Panc1 (cell line): ENCODE data around the gene CLEC4M.

Source experiments
- POLR2AphosphoS5 ChIP-seq: IDR thresholded peaks from 2 replicates; pipeline ENCODE4 v1.6.1; 2012; ENCODE audit warnings: mild to moderate bottlenecking, low read depth, low read length, moderate library complexity
- SIN3A ChIP-seq: IDR thresholded peaks from 2 replicates; pipeline ENCODE4 v1.6.1; 2012; ENCODE audit warnings: low read depth, mild to moderate bottlenecking, low read length, moderate library complexity, borderline replicate concordance; ENCODE audit not compliant: insufficient read depth
- TCF7L2 ChIP-seq: IDR thresholded peaks from 2 replicates; pipeline ENCODE4 v1.6.1; 2011; ENCODE audit warnings: mild to moderate bottlenecking, low read depth, low read length, inconsistent platforms
- TF ChIP-seq, protein P1 (sequence below): fragments of 450-650 bp; IDR thresholded peaks from 2 replicates; pipeline ENCODE4 v1.5.1; 2017; ENCODE audit warnings: mild to moderate bottlenecking
- TF ChIP-seq, protein P2 (sequence below), 2 experiments: IDR thresholded peaks; 2 replicates each; pipeline ENCODE4 v1.6.1; 2011 to 2012; ENCODE audit warnings: low read depth in 2 of 2, control low read depth in 1 of 2, low read length in 1 of 2, mild to moderate bottlenecking in 1 of 2, moderate library complexity in 1 of 2; ENCODE audit not compliant: insufficient read depth in 1 of 2

DNA sequence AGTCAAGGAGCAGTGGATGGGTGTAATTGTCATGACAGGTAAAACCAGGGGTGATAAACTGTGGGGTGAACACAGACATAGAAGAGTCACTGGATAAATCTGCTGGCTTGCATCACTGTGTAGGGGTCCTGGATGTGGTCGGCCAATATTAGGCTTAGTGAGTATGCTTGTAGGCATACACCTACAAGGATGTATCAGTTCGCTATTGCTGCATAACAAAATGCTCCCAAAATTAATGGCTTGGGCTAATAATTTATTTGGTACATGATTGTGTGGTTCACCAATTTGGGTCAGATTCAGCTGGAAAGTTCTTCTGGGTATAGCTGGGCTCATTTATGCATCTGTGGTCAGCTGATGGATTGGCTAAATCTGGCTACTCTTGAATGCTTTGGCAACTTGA is 55.8 kb downstream of the CLEC4M start:
- TF ChIP-seq, protein P1, sequence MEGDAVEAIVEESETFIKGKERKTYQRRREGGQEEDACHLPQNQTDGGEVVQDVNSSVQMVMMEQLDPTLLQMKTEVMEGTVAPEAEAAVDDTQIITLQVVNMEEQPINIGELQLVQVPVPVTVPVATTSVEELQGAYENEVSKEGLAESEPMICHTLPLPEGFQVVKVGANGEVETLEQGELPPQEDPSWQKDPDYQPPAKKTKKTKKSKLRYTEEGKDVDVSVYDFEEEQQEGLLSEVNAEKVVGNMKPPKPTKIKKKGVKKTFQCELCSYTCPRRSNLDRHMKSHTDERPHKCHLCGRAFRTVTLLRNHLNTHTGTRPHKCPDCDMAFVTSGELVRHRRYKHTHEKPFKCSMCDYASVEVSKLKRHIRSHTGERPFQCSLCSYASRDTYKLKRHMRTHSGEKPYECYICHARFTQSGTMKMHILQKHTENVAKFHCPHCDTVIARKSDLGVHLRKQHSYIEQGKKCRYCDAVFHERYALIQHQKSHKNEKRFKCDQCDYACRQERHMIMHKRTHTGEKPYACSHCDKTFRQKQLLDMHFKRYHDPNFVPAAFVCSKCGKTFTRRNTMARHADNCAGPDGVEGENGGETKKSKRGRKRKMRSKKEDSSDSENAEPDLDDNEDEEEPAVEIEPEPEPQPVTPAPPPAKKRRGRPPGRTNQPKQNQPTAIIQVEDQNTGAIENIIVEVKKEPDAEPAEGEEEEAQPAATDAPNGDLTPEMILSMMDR = no peak
- TF ChIP-seq POLR2AphosphoS5 (no peak), SIN3A (no peak), TCF7L2 (no peak)
- TF ChIP-seq, protein P2, sequence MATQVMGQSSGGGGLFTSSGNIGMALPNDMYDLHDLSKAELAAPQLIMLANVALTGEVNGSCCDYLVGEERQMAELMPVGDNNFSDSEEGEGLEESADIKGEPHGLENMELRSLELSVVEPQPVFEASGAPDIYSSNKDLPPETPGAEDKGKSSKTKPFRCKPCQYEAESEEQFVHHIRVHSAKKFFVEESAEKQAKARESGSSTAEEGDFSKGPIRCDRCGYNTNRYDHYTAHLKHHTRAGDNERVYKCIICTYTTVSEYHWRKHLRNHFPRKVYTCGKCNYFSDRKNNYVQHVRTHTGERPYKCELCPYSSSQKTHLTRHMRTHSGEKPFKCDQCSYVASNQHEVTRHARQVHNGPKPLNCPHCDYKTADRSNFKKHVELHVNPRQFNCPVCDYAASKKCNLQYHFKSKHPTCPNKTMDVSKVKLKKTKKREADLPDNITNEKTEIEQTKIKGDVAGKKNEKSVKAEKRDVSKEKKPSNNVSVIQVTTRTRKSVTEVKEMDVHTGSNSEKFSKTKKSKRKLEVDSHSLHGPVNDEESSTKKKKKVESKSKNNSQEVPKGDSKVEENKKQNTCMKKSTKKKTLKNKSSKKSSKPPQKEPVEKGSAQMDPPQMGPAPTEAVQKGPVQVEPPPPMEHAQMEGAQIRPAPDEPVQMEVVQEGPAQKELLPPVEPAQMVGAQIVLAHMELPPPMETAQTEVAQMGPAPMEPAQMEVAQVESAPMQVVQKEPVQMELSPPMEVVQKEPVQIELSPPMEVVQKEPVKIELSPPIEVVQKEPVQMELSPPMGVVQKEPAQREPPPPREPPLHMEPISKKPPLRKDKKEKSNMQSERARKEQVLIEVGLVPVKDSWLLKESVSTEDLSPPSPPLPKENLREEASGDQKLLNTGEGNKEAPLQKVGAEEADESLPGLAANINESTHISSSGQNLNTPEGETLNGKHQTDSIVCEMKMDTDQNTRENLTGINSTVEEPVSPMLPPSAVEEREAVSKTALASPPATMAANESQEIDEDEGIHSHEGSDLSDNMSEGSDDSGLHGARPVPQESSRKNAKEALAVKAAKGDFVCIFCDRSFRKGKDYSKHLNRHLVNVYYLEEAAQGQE (IDR thresholded peaks at IDR 0.05; ENCODE audit: insufficient read depth in 1 of 2, low read depth in 2 of 2, low read length in 1 of 2) = no peak
